WTC11 (cell line): ENCODE measurements around the gene HPCAL1. TPM values are rescaled to one million over a fixed set of nuclear protein-coding genes. Genes with fewer than 3 reads are reported as not detected.

Experiments used
- ATAC-seq: fragments of 200-7000 bp; cut with Tn5 transposase; 2 replicates; pipeline ENCODE4 v1.10.0; 2021; ENCODE audit warnings: mild to moderate bottlenecking, moderate library complexity
- CTCF ChIA-PET: fragments of 300-600 bp; sonication (Branson Sonifier 250); formaldehyde crosslinking; loops from one replicate; lab custom pipeline; 2021; ENCODE audit warnings: antibody characterized with exemption; lab: Charles Lee
- POLR2A ChIA-PET: fragments of 350-600 bp; sonication (Branson Sonifier 250); formaldehyde crosslinking; loops from one replicate; lab custom pipeline; 2021; ENCODE audit warnings: antibody characterized with exemption; lab: Charles Lee
- DNase-seq: peaks from one replicate; pipeline ENCODE4 v3.0.0; 2021; ENCODE audit warnings: low spot score
- H3K27ac Mint-ChIP-seq: 2 replicates; pipeline ENCODE4 v1.8.0; 2021; ENCODE audit warnings: mixed read lengths
- H3K27me3 Mint-ChIP-seq: 2 replicates; pipeline ENCODE4 v1.8.0; 2021; ENCODE audit warnings: low read depth, mild to moderate bottlenecking, moderate library complexity, mixed read lengths
- H3K36me3 Mint-ChIP-seq: 2 replicates; pipeline ENCODE4 v1.8.0; 2021; ENCODE audit warnings: mixed read lengths
- H3K4me1 Mint-ChIP-seq: 2 replicates; pipeline ENCODE4 v1.8.0; 2022; ENCODE audit warnings: mixed read lengths
- H3K4me3 Mint-ChIP-seq: 2 replicates; pipeline ENCODE4 v1.8.0; 2021; ENCODE audit warnings: mild to moderate bottlenecking, moderate library complexity, mixed read lengths
- H3K9me3 Mint-ChIP-seq: 2 replicates; pipeline ENCODE4 v1.8.0; 2021; ENCODE audit warnings: mixed read lengths
- CREM ChIP-seq: sonication (generic); formaldehyde crosslinking; IDR thresholded peaks from 2 replicates; pipeline ENCODE4 v1.8.1; 2022; ENCODE audit warnings: mild to moderate bottlenecking, missing genetic modification reagents, moderate library complexity
- FOXJ3 ChIP-seq: sonication (generic); formaldehyde crosslinking; IDR thresholded peaks from 2 replicates; pipeline ENCODE4 v1.9.0; 2021; ENCODE audit warnings: missing genetic modification reagents, mild to moderate bottlenecking, borderline replicate concordance
- NR1H2 ChIP-seq: sonication (generic); formaldehyde crosslinking; IDR thresholded peaks from 2 replicates; pipeline ENCODE4 v1.9.0; 2021; ENCODE audit warnings: mild to moderate bottlenecking, moderate library complexity, missing genetic modification reagents
- OVOL2 ChIP-seq: fragments of 250-450 bp; sonication (Bioruptor Pico); IDR thresholded peaks from 2 replicates; pipeline ENCODE4 v1.9.0; 2021; ENCODE audit warnings: mild to moderate bottlenecking, borderline replicate concordance
- PRRX2 ChIP-seq: fragments of 250-450 bp; sonication (Bioruptor Pico); IDR thresholded peaks from 2 replicates; pipeline ENCODE4 v1.8.0; 2021; ENCODE audit warnings: mild to moderate bottlenecking
- SOX15 ChIP-seq: fragments of 250-450 bp; sonication (Bioruptor Pico); IDR thresholded peaks from 2 replicates; pipeline ENCODE4 v1.9.0; 2021; ENCODE audit warnings: mild to moderate bottlenecking
- TP53 ChIP-seq: sonication (generic); formaldehyde crosslinking; IDR thresholded peaks from 2 replicates; pipeline ENCODE4 v1.8.1; 2023; ENCODE audit warnings: mild to moderate bottlenecking, missing genetic modification reagents
- ZNF317 ChIP-seq: sonication (generic); formaldehyde crosslinking; IDR thresholded peaks from 2 replicates; pipeline ENCODE4 v1.8.1; 2023; ENCODE audit warnings: low read depth, mild to moderate bottlenecking, moderate library complexity, missing genetic modification reagents, borderline replicate concordance
- ZNF396 ChIP-seq: fragments of 250-450 bp; sonication (Bioruptor Pico); IDR thresholded peaks from 2 replicates; pipeline ENCODE4 v1.8.0; 2021; ENCODE audit warnings: mild to moderate bottlenecking, moderate library complexity, borderline replicate concordance
- ZNF416 ChIP-seq: fragments of 250-450 bp; sonication (Bioruptor Pico); IDR thresholded peaks from 2 replicates; pipeline ENCODE4 v1.9.0; 2021; ENCODE audit warnings: mild to moderate bottlenecking, inconsistent platforms
- ZNF671 ChIP-seq: fragments of 250-450 bp; sonication (Bioruptor Pico); IDR thresholded peaks from 2 replicates; pipeline ENCODE4 v1.8.0; 2021; ENCODE audit warnings: mild to moderate bottlenecking
- total RNA-seq: library from RNA; stranded (reverse); gene quantifications from 3 replicates; pipeline ENCODE4 v1.2.3, GENCODE V29; 2021
- TF ChIP-seq, protein P1 (sequence below): sonication (generic); formaldehyde crosslinking; IDR thresholded peaks from 2 replicates; pipeline ENCODE4 v1.8.1; 2023; ENCODE audit warnings: mild to moderate bottlenecking, moderate library complexity, missing genetic modification reagents
- TF ChIP-seq, protein P2 (sequence below): sonication (generic); formaldehyde crosslinking; IDR thresholded peaks from 2 replicates; pipeline ENCODE4 v1.8.1; 2023; ENCODE audit warnings: mild to moderate bottlenecking, missing genetic modification reagents
- TF ChIP-seq, protein P3 (sequence below): fragments of 200-600 bp; IDR thresholded peaks from 2 replicates; pipeline ENCODE4 v1.8.0; 2022; ENCODE audit warnings: antibody characterized with exemption
- TF ChIP-seq, protein P4 (sequence below): sonication (generic); formaldehyde crosslinking; IDR thresholded peaks from 2 replicates; pipeline ENCODE4 v1.8.1; 2023; ENCODE audit warnings: mild to moderate bottlenecking, missing genetic modification reagents, moderate library complexity
- TF ChIP-seq, protein P5 (sequence below): sonication (generic); formaldehyde crosslinking; IDR thresholded peaks from 2 replicates; pipeline ENCODE4 v1.8.1; 2023; ENCODE audit warnings: mild to moderate bottlenecking, missing genetic modification reagents
- TF ChIP-seq, protein P6 (sequence below): sonication (generic); formaldehyde crosslinking; IDR thresholded peaks from 2 replicates; pipeline ENCODE4 v1.8.1; 2022; ENCODE audit warnings: low read depth, missing genetic modification reagents, borderline replicate concordance
- TF ChIP-seq, protein P7 (sequence below): fragments of 250-450 bp; sonication (Bioruptor Pico); IDR thresholded peaks from 2 replicates; pipeline ENCODE4 v2.1.2; 2022; ENCODE audit warnings: mild to moderate bottlenecking, moderate library complexity
- TF ChIP-seq, protein P8 (sequence below): fragments of 250-450 bp; sonication (Bioruptor Pico); IDR thresholded peaks from 2 replicates; pipeline ENCODE4 v1.8.0; 2021; ENCODE audit warnings: mild to moderate bottlenecking

The HPCAL1 gene
- total RNA-seq, 1 experiment from 2014 or later, result 11.8 TPM

DNA sequence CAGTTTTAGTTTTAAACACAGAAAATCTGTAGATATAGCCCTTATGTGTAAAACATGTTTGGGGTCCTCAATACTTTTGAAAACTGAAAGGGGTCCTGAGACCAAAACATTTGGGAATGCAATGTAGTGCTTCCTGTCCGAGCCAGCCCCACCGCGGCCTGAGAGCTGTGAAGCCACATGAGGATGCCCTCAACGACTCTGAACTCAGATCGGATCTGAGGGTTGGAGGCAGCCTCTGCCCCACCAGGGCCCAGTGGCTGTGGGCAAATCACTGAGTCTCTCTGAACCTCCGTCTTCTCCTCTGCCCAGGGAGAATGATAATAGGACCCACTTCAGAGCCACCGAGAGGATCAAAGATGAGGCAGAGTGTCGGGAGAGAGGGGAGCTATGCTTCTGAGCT, 33.4 kb upstream of the HPCAL1 start:
- CTCF ChIA-PET, result interaction anchor here (1.6 to 2.7 kb wide), 4 partner anchors 33 to 166 kb away, joined by 4 to 32 read pairs (median 20); partner anchors contain the start of gene HPCAL1
- peak; percentile 5 for DNase-seq

DNA sequence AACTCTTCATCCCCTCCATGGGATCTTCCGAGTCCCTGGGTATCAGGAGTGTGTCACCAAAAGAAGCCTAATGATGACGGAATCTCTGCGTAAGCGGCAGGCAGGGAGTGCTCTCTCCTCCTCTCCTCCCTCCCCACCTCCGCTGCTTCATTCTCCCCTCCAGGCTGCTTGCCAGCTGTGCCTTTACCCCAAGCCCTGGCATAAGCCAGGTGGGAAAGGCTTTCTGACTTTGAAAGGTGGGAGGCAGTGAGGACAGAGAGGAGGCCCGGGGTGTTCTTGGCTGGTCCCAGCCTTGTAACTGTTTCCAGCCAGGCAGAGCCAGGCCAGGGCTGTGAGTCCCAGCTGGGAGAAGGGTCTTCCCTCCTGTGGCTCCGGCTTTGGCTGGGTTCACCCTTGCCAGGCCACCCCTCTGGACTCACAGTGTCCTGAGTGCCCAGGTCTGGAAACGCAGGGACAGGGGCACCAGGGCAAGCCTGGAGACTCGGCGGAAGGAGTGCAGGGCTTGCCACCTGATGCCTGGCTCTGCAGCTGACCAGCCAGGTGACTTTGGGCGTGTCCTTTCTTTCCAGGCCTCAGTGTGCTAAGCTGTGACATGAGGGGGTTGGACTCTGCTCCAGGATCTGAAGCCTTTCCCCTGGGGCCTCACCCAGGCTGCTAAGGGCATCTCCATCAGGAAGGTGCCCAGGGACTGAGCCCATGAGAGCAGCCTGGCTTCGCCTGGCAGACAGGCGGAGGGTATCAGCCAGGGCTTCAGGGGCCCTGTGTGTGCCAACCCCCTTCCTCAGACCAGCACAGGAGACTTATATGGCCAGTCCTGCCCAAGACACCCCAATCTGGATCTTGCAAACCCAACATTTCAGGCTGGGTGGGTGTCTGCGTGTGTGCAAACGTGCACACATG, 32.7 kb upstream of the HPCAL1 start:
- Mint-ChIP-seq H3K9me3 (no peaks in the 10 kb centered on the region), H3K27ac (no peak overlapping the region), H3K4me3 (no peak overlapping the region), H3K4me1 (no peaks in the 10 kb centered on the region), H3K27me3 (no peaks in the 10 kb centered on the region), H3K36me3 (no peaks in the 10 kb centered on the region)
- ChIA-PET POLR2A (interaction anchor here (1.6 kb wide), 1 partner anchor 139 kb away, joined by 5 read pairs; no protein-coding TSS in a partner anchor), CTCF (interaction anchor here (0.6 to 2.7 kb wide), 10 partner anchors 10 to 390 kb away, joined by 3 to 32 read pairs (median 4); partner anchors contain the start of gene HPCAL1)
- ATAC-seq (no peak), DNase-seq (peak; percentile 5)
- TF ChIP-seq NR1H2 (CRISPR knock-in tag), result no peak
- TF ChIP-seq PRRX2 (CRISPR knock-in tag), result no peak
- TF ChIP-seq, protein P1, sequence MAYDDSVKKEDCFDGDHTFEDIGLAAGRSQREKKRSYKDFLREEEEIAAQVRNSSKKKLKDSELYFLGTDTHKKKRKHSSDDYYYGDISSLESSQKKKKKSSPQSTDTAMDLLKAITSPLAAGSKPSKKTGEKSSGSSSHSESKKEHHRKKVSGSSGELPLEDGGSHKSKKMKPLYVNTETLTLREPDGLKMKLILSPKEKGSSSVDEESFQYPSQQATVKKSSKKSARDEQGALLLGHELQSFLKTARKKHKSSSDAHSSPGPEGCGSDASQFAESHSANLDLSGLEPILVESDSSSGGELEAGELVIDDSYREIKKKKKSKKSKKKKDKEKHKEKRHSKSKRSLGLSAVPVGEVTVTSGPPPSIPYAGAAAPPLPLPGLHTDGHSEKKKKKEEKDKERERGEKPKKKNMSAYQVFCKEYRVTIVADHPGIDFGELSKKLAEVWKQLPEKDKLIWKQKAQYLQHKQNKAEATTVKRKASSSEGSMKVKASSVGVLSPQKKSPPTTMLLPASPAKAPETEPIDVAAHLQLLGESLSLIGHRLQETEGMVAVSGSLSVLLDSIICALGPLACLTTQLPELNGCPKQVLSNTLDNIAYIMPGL (CRISPR knock-in tag), result no peak
- TF ChIP-seq ZNF416 (CRISPR knock-in tag), result no peak
- no peak for TF ChIP-seq ZNF671
- TF ChIP-seq, protein P2, sequence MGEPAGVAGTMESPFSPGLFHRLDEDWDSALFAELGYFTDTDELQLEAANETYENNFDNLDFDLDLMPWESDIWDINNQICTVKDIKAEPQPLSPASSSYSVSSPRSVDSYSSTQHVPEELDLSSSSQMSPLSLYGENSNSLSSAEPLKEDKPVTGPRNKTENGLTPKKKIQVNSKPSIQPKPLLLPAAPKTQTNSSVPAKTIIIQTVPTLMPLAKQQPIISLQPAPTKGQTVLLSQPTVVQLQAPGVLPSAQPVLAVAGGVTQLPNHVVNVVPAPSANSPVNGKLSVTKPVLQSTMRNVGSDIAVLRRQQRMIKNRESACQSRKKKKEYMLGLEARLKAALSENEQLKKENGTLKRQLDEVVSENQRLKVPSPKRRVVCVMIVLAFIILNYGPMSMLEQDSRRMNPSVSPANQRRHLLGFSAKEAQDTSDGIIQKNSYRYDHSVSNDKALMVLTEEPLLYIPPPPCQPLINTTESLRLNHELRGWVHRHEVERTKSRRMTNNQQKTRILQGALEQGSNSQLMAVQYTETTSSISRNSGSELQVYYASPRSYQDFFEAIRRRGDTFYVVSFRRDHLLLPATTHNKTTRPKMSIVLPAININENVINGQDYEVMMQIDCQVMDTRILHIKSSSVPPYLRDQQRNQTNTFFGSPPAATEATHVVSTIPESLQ, result no peak
- TF ChIP-seq TP53 (CRISPR knock-in tag), result no peak
- TF ChIP-seq, protein P3, sequence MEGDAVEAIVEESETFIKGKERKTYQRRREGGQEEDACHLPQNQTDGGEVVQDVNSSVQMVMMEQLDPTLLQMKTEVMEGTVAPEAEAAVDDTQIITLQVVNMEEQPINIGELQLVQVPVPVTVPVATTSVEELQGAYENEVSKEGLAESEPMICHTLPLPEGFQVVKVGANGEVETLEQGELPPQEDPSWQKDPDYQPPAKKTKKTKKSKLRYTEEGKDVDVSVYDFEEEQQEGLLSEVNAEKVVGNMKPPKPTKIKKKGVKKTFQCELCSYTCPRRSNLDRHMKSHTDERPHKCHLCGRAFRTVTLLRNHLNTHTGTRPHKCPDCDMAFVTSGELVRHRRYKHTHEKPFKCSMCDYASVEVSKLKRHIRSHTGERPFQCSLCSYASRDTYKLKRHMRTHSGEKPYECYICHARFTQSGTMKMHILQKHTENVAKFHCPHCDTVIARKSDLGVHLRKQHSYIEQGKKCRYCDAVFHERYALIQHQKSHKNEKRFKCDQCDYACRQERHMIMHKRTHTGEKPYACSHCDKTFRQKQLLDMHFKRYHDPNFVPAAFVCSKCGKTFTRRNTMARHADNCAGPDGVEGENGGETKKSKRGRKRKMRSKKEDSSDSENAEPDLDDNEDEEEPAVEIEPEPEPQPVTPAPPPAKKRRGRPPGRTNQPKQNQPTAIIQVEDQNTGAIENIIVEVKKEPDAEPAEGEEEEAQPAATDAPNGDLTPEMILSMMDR, result no peak
- TF ChIP-seq, protein P4, sequence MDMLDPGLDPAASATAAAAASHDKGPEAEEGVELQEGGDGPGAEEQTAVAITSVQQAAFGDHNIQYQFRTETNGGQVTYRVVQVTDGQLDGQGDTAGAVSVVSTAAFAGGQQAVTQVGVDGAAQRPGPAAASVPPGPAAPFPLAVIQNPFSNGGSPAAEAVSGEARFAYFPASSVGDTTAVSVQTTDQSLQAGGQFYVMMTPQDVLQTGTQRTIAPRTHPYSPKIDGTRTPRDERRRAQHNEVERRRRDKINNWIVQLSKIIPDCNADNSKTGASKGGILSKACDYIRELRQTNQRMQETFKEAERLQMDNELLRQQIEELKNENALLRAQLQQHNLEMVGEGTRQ (CRISPR knock-in tag), result no peak
- no peak for TF ChIP-seq CREM
- no peak for TF ChIP-seq SOX15 (CRISPR knock-in tag)
- TF ChIP-seq, protein P5, sequence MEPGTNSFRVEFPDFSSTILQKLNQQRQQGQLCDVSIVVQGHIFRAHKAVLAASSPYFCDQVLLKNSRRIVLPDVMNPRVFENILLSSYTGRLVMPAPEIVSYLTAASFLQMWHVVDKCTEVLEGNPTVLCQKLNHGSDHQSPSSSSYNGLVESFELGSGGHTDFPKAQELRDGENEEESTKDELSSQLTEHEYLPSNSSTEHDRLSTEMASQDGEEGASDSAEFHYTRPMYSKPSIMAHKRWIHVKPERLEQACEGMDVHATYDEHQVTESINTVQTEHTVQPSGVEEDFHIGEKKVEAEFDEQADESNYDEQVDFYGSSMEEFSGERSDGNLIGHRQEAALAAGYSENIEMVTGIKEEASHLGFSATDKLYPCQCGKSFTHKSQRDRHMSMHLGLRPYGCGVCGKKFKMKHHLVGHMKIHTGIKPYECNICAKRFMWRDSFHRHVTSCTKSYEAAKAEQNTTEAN, result no peak
- TF ChIP-seq, protein P6, sequence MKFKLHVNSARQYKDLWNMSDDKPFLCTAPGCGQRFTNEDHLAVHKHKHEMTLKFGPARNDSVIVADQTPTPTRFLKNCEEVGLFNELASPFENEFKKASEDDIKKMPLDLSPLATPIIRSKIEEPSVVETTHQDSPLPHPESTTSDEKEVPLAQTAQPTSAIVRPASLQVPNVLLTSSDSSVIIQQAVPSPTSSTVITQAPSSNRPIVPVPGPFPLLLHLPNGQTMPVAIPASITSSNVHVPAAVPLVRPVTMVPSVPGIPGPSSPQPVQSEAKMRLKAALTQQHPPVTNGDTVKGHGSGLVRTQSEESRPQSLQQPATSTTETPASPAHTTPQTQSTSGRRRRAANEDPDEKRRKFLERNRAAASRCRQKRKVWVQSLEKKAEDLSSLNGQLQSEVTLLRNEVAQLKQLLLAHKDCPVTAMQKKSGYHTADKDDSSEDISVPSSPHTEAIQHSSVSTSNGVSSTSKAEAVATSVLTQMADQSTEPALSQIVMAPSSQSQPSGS (CRISPR knock-in tag), result no peak

More for the DNA sequence above, 33.4 kb upstream of the HPCAL1 start:
- no peaks in the 10 kb centered on the region for H3K4me1 Mint-ChIP-seq
- TF ChIP-seq, protein P7, sequence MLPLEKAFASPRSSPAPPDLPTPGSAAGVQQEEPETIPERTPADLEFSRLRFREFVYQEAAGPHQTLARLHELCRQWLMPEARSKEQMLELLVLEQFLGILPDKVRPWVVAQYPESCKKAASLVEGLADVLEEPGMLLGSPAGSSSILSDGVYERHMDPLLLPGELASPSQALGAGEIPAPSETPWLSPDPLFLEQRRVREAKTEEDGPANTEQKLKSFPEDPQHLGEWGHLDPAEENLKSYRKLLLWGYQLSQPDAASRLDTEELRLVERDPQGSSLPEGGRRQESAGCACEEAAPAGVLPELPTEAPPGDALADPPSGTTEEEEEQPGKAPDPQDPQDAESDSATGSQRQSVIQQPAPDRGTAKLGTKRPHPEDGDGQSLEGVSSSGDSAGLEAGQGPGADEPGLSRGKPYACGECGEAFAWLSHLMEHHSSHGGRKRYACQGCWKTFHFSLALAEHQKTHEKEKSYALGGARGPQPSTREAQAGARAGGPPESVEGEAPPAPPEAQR (CRISPR knock-in tag), result no peak
- TF ChIP-seq ZNF317 (CRISPR knock-in tag), result no peak
- TF ChIP-seq, protein P5, result no peak
- no peak for TF ChIP-seq OVOL2 (CRISPR knock-in tag)
- no peak for TF ChIP-seq FOXJ3 (CRISPR knock-in tag)
- TF ChIP-seq ZNF396 (CRISPR knock-in tag), result no peak
- TF ChIP-seq, protein P8, sequence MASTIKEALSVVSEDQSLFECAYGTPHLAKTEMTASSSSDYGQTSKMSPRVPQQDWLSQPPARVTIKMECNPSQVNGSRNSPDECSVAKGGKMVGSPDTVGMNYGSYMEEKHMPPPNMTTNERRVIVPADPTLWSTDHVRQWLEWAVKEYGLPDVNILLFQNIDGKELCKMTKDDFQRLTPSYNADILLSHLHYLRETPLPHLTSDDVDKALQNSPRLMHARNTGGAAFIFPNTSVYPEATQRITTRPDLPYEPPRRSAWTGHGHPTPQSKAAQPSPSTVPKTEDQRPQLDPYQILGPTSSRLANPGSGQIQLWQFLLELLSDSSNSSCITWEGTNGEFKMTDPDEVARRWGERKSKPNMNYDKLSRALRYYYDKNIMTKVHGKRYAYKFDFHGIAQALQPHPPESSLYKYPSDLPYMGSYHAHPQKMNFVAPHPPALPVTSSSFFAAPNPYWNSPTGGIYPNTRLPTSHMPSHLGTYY (CRISPR knock-in tag), result no peak
- POLR2A ChIA-PET, result interaction anchor here (1.6 kb wide), 1 partner anchor 140 kb away, joined by 5 read pairs; no protein-coding TSS in a partner anchor
- H3K27me3 Mint-ChIP-seq, result no peaks in the 10 kb centered on the region
- H3K27ac Mint-ChIP-seq, result no peak overlapping the region
- no peaks in the 10 kb centered on the region for H3K9me3 Mint-ChIP-seq
- ATAC-seq, result no peak
- no peak overlapping the region for H3K4me3 Mint-ChIP-seq
- H3K36me3 Mint-ChIP-seq, result no peaks in the 10 kb centered on the region
